Neural crest cell (in vitro differentiated cells): ENCODE measurements around the gene MARCHF4. TPM values are rescaled to one million over a fixed set of nuclear protein-coding genes. Genes with fewer than 3 reads are reported as not detected.

Source experiments
- DNase-seq: peaks from one replicate; pipeline ENCODE4 v3.0.0; 2021; ENCODE audit warnings: low read depth, mixed read lengths, low spot score
- H3K27ac Mint-ChIP-seq: one replicate; pipeline ENCODE4 v1.8.0; 2021; ENCODE audit warnings: mild to moderate bottlenecking, mixed read lengths; ENCODE audit not compliant: unreplicated experiment
- H3K27me3 Mint-ChIP-seq: 2 replicates; pipeline ENCODE4 v1.8.0; 2021; ENCODE audit warnings: low read depth, mild to moderate bottlenecking, mixed read lengths
- H3K36me3 Mint-ChIP-seq: 2 replicates; pipeline ENCODE4 v1.8.0; 2021; ENCODE audit warnings: low read depth, mild to moderate bottlenecking, mixed read lengths
- H3K4me1 Mint-ChIP-seq: 2 replicates; pipeline ENCODE4 v1.8.0; 2021; ENCODE audit warnings: mixed read lengths
- H3K4me3 Mint-ChIP-seq: one replicate; pipeline ENCODE4 v1.8.0; 2021; ENCODE audit warnings: mild to moderate bottlenecking, mixed read lengths
- H3K9me3 Mint-ChIP-seq: 2 replicates; pipeline ENCODE4 v1.8.0; 2021; ENCODE audit warnings: mixed read lengths
- CTCF ChIP-seq: fragments of 200-600 bp; sonication (generic); conservative IDR thresholded peaks from 2 replicates; pipeline ENCODE4 v1.5.0; 2021; ENCODE audit warnings: antibody characterized with exemption, mild to moderate bottlenecking
- total RNA-seq: library from RNA; stranded (reverse); gene quantifications from 2 replicates; pipeline ENCODE4 v1.2.1, GENCODE V29; 2021

Gene MARCHF4
- total RNA-seq, 1 donor from 2014 or later = 0.86 TPM

- no peak for TF ChIP-seq CTCF
- Mint-ChIP-seq H3K4me3 (no peak overlapping the region), H3K9me3 (peaks cover 4% of the 10 kb centered on the region), H3K36me3 (no peaks in the 10 kb centered on the region), H3K4me1 (peaks cover 34% of the 10 kb centered on the region), H3K27me3 (no peaks in the 10 kb centered on the region), H3K27ac (no peak overlapping the region)
- DNase-seq = no peak
Observed at GRCh38 chr2:216343221-216343980, 28.9 kb downstream of the MARCHF4 start.

GRCh38 chr2:216341121-216341520 is 31.2 kb downstream of the MARCHF4 start:
- no peak for TF ChIP-seq CTCF
- Mint-ChIP-seq H3K4me1 (peaks cover 34% of the 10 kb centered on the region), H3K9me3 (peaks cover 4% of the 10 kb centered on the region), H3K36me3 (no peaks in the 10 kb centered on the region), H3K27ac (no peak overlapping the region), H3K27me3 (no peaks in the 10 kb centered on the region), H3K4me3 (no peak overlapping the region)
- no peak for DNase-seq

- Mint-ChIP-seq H3K4me3 (no peak overlapping the region), H3K27me3 (no peaks in the 10 kb centered on the region), H3K36me3 (no peaks in the 10 kb centered on the region), H3K4me1 (peaks cover 31% of the 10 kb centered on the region), H3K9me3 (peaks cover 4% of the 10 kb centered on the region), H3K27ac (peak overlapping the region; percentile 96)
- no peak for TF ChIP-seq CTCF
- no peak for DNase-seq
Observed at GRCh38 chr2:216340280-216340631, 32.0 kb downstream of the MARCHF4 start.

- H3K4me3 Mint-ChIP-seq = peak overlapping the region; percentile 61
- H3K27me3 Mint-ChIP-seq = no peaks in the 10 kb centered on the region
- H3K4me1 Mint-ChIP-seq = peaks cover 25% of the 10 kb centered on the region
- peak; percentile 23 for DNase-seq
- H3K36me3 Mint-ChIP-seq = no peaks in the 10 kb centered on the region
- no peak for TF ChIP-seq CTCF
- H3K27ac Mint-ChIP-seq = peak overlapping the region; percentile 96
- peaks cover 4% of the 10 kb centered on the region for H3K9me3 Mint-ChIP-seq
Observed at GRCh38 chr2:216339456-216340279, 32.6 kb downstream of the MARCHF4 start.

- H3K4me3 Mint-ChIP-seq = no peak overlapping the region
- H3K4me1 Mint-ChIP-seq = peaks cover 11% of the 10 kb centered on the region
- no peak for TF ChIP-seq CTCF
- no peak for DNase-seq
- H3K9me3 Mint-ChIP-seq = peaks cover 6% of the 10 kb centered on the region
- no peaks in the 10 kb centered on the region for H3K36me3 Mint-ChIP-seq
- H3K27ac Mint-ChIP-seq = no peak overlapping the region
- no peaks in the 10 kb centered on the region for H3K27me3 Mint-ChIP-seq
Observed at GRCh38 chr2:216335252-216335651, 37.0 kb downstream of the MARCHF4 start.
